Measurements from ENCODE around the gene FNDC3B. TPM values are rescaled to one million over a fixed set of nuclear protein-coding genes. Genes with fewer than 3 reads are reported as not detected.

Gene FNDC3B
- total RNA-seq, 2 experiments from 2014 or later = 10.6 to 12.0 TPM

DNA sequence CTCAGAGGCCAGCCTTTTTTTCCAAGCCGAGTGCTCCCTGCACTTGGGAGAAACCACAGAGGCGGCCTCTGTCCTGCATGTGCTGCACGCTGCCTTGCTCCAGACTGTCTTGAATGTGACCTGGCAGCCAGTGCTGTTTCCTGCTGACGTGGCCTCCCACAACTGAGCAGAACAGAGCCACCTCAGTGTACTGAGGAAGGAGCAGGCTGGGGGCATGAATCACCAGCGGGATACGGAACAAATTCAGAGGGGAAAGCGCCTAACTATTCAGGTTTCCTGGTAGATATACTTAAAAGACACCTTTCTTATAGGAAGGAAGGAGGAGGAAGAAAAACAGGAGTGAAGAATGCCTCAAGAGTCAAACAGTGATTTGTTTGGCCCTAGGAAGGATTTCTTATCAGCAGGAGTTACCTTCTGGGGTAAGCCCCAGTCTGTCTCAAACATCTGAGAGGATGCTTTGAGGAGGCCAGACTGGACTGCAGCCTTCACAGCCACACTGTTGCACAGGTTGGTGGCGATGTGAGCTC, 114.0 kb downstream of the FNDC3B start:
- no peak for TF ChIP-seq CTCF (IDR thresholded peaks at IDR 0.05)
- peak; percentile 63 for DNase-seq
- Mint-ChIP-seq H3K27ac (no peak overlapping the region), H3K4me1 (ENCODE audit: low read depth) (peaks cover 33% of the 10 kb centered on the region), H3K36me3 (ENCODE audit: low read depth) (no peaks in the 10 kb centered on the region), H3K4me3 (no peak overlapping the region), H3K27me3 (no peaks in the 10 kb centered on the region), H3K9me3 (no peaks in the 10 kb centered on the region)
- CTCF ChIA-PET = interaction anchor here (0.7 to 1.1 kb wide), 2 partner anchors 178 to 289 kb away, joined by 3 read pairs; no protein-coding TSS in a partner anchor
- POLR2A ChIA-PET = no interaction called here
- intact Hi-C loops (cut with micrococcal nuclease) = no loop called here
- ATAC-seq = peak; percentile 97

DNA sequence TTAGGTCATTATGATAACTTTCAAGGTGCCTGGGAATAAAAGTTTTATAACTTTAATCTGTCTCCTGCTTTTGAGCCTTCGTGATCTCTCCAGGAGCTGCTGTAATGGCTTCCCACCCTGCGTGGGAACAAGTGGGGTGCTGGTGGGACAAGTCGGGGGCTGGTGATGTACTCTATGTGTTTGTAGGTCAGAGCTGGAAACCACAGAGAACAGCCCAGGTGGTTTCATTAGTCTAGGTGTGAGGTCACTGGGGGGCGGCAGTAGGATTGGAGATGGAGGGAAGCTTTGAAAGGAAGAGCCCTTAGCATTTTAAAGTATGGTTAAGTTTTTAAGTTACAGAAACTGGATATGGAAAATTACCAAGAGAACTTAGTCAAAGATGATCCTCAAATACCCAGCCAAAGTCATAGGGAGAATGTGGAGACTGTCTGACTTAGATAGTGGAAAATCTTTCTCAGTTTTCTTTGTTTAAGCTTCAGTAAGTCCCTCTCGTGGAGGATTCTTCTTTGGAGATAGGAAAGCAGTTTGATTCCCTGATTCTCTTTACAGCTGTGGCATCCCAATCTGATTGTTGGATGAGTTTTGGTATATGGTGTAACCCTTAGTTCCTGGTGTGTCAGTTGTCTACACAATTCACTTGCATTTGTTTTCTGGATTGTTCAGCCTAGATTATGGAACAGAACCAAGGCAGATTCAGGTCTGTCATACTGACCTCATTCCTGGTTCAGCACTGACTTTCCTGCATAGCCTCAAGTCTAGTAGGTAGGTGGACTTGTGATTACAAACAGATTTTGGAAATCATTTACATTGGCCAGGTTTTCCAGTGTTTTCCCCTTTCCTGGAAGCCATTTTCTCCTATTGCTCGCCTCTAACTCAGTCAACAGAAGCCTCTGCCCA, 115.6 kb downstream of the FNDC3B start:
- ChIA-PET POLR2A (interaction anchor here (1.3 kb wide), 1 partner anchor 19 kb away, joined by 3 read pairs; no protein-coding TSS in a partner anchor), CTCF (no interaction called here)
- Mint-ChIP-seq H3K9me3 (no peaks in the 10 kb centered on the region), H3K27ac (no peak overlapping the region), H3K4me3 (no peak overlapping the region), H3K27me3 (no peaks in the 10 kb centered on the region), H3K36me3 (ENCODE audit: low read depth) (no peaks in the 10 kb centered on the region), H3K4me1 (ENCODE audit: low read depth) (peaks cover 28% of the 10 kb centered on the region)
- peak; percentile 21 for DNase-seq
- TF ChIP-seq CTCF (IDR thresholded peaks at IDR 0.05) = no peak
- no peak for ATAC-seq
- intact Hi-C loops (cut with micrococcal nuclease) = no loop called here

GRCh38 chr3:172155897-172156585, 116.7 kb downstream of the FNDC3B start:
- Mint-ChIP-seq H3K4me1 (ENCODE audit: low read depth) (peaks cover 28% of the 10 kb centered on the region), H3K27ac (no peak overlapping the region), H3K27me3 (no peaks in the 10 kb centered on the region), H3K4me3 (no peak overlapping the region), H3K9me3 (no peaks in the 10 kb centered on the region), H3K36me3 (ENCODE audit: low read depth) (no peaks in the 10 kb centered on the region)
- ATAC-seq = no peak
- ChIA-PET CTCF (no interaction called here), POLR2A (no interaction called here)
- no peak for TF ChIP-seq CTCF (IDR thresholded peaks at IDR 0.05)
- DNase-seq = no peak
- intact Hi-C loops (cut with micrococcal nuclease) = no loop called here

GRCh38 chr3:172156586-172156955, 117.2 kb downstream of the FNDC3B start:
- CTCF ChIA-PET = no interaction called here
- H3K4me3 Mint-ChIP-seq = no peak overlapping the region
- H3K27me3 Mint-ChIP-seq = no peaks in the 10 kb centered on the region
- DNase-seq (no peak), ATAC-seq (no peak)
- peaks cover 28% of the 10 kb centered on the region for H3K4me1 Mint-ChIP-seq (ENCODE audit: low read depth)
- TF ChIP-seq CTCF (IDR thresholded peaks at IDR 0.05) = no peak
- no peaks in the 10 kb centered on the region for H3K9me3 Mint-ChIP-seq
- no peak overlapping the region for H3K27ac Mint-ChIP-seq
- intact Hi-C loops (cut with micrococcal nuclease) = no loop called here
- POLR2A ChIA-PET = no interaction called here
- H3K36me3 Mint-ChIP-seq (ENCODE audit: low read depth) = no peaks in the 10 kb centered on the region

Measured in activated CD8-positive, alpha-beta T cell treated with anti-CD3 and anti-CD28 coated beads for 36 hours (primary cell).